AG10803 (cell line): Measurements from ENCODE around the gene BCDIN3D.

ENCODE experiments used
- DNase-seq: peaks from one replicate; pipeline ENCODE4 v3.0.0; 2010; ENCODE audit warnings: low read depth
- H3K4me3 ChIP-seq: 2 replicates; pipeline ENCODE4 v1.5.1; 2011; ENCODE audit warnings: mild to moderate bottlenecking, low read length, control low read depth
- TF ChIP-seq, protein P1 (sequence below): conservative IDR thresholded peaks from 2 replicates; pipeline ENCODE4 v1.5.1; 2011; ENCODE audit warnings: mild to moderate bottlenecking, low read length, control low read depth, inconsistent platforms

The BCDIN3D gene

DNA sequence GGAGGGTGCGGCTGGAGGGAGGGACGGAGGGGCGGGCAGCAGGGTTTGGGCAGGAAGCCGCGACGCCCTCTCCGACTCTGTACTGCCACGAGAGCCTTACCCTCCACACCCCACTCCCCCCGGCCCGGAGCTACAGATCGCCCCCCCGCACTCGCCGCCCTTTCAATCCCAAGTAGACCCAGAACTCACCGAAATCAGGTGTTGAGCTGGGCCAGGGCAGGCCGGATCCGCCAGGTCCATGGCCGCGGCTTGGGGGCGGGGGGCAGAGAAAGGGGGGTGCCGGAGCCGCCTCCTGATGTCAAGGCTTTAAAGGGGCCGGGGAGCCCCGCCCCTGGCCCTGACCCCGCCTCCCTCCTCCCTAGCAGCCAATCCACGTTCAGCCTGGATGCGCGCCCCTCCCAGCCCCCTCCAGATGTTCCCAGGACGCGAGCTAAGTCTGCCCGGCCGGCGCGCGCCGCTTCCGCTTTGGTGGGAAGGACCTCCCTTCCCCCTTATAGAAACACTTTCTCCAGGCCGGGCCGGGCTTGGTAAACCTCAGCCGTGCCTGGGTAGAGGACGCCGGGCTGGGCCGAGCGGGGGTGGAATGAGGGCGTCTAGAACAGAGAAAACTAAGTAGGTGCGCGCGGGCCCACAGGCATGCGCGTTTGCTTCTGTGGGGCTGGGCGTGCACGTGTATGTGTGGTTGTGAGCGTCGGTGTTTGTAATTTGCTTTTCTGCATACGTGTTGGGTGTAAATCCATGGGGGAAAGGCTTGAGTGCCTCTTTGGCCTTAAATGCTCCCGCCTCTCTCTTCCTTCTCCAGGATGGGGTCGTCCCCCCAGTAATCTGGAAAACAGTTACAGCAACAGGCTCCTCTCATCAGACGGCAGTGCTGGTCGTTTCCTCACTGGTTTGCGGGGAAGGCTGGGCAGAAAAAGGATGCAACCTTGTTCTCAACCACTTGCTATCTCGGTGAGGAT, 14.5 kb downstream of the BCDIN3D start, which contains the start of gene NCKAP5L:
NCKAP5L (minus strand) TSS at position 281 of the 959 bp plus-strand sequence. CDS start 24,369 bp downstream, outside the sequence.
- peak within 1 kb of the TSS; percentile 92 for H3K4me3 ChIP-seq
- TF ChIP-seq, protein P1, sequence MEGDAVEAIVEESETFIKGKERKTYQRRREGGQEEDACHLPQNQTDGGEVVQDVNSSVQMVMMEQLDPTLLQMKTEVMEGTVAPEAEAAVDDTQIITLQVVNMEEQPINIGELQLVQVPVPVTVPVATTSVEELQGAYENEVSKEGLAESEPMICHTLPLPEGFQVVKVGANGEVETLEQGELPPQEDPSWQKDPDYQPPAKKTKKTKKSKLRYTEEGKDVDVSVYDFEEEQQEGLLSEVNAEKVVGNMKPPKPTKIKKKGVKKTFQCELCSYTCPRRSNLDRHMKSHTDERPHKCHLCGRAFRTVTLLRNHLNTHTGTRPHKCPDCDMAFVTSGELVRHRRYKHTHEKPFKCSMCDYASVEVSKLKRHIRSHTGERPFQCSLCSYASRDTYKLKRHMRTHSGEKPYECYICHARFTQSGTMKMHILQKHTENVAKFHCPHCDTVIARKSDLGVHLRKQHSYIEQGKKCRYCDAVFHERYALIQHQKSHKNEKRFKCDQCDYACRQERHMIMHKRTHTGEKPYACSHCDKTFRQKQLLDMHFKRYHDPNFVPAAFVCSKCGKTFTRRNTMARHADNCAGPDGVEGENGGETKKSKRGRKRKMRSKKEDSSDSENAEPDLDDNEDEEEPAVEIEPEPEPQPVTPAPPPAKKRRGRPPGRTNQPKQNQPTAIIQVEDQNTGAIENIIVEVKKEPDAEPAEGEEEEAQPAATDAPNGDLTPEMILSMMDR, result no peak
- peak; percentile 97 for DNase-seq

DNA sequence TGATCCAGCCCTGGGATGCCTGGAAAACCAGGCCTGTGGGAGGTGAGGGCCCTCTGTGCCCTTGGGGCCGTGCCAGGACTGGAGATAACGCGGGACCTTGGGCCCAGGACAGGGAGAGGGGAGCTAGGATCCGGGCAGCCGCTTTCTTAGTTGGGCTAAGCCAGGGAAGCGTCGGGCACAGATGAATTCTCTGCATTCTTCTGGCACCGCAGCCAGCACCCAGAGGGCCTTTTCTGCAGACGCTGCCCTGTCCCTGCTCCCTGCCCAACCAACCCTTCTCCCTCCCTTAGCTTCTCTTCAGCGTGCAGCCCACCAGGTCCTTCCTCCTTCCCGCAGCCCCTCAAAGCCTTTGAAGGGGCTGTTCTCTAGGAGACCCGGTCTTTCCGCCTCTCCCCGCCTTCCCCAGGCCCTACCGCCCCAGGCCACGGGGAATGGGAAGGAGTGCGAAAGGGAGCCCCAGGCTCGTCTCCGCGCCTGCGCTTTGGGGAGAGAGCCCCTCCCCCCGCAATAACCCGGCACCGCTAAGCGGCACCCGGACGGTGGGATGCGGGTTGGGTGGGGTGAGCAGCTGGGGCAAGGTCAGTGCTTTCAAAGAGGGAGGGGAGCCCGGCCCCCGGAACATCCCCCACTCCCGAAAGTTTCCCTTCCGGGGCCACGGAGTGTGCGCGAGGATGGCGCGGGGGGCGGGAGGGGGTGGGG, 15.4 kb downstream of the BCDIN3D start:
- TF ChIP-seq, protein P1, result no peak
- H3K4me3 ChIP-seq, result peak overlapping the region; percentile 92
- DNase-seq, result peak; percentile 75

DNA sequence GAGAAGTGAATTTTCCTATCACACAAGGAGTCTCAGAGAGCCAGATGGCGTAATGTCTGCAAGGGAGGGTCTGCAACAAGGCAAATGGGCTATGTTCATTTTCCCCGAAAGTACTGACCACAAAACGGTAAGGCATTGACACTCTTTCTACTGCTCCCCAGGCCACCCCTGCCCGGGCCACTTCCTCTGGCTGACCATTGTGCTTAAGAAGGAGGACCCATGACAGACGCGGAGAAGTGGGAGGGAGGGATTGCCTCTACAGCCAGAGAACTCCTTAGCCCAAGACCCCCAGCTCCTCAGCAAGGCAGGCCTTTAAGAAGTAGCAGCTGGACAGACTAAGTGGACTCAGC, 15.9 kb downstream of the BCDIN3D start:
- no peak for DNase-seq
- TF ChIP-seq, protein P1, result no peak
- H3K4me3 ChIP-seq, result peak overlapping the region; percentile 92

DNA sequence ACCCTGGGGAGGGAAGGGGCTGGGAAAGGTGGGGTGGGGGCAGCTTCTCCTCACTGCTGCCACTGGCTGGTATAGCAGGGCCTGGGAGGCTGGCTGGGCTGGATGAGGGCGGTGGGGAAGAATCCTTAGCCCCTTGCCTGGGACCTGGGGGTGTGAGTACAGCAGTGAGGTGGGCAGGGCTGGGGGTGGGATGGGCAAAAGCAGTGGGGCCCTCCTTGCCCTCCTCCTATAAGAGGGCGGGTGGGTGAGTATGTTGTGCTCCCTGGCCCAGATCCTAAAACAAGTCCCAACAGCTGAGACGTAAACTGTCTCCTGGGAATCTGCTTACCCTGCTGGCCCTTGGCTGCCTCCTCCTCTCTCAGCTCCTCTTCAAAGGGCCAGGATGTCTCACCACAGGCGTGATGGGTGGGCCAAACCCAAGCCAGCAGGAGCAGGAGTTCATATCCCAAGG, 16.9 kb downstream of the BCDIN3D start:
- TF ChIP-seq, protein P1, result no peak
- peak overlapping the region; percentile 92 for H3K4me3 ChIP-seq
- DNase-seq, result peak; percentile 50

DNA sequence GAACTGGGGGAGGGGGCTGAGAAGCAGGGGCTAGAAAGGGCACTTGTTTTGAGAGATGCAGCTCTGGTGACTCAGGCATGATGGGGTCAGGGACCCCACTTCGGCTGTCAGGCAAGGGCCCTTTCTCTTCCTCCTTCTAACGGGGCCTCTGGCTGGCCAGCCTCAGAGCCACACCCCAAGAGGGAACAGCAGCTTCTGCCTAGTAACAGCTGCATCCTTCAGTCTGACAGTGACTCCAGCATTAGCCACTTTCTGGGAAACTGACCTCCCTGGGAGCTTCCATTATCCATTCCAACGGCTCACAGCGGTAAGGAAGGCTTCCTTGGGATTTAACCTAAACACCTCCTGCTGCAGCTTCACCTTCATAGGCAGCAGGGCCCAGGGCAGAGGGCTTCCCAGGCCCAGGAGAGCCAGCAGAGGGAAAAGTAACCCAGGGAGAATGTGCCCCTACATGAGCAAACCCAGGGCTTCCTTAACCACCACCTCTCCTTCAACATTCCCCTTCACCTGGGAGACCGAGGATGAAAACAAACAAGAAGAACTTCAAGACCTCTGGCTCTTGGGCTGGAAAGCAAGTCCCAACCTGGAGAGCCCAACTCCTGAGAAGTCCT, 17.4 kb downstream of the BCDIN3D start:
- DNase-seq, result peak; percentile 51
- TF ChIP-seq, protein P1, result no peak
- H3K4me3 ChIP-seq, result peak overlapping the region; percentile 20

DNA sequence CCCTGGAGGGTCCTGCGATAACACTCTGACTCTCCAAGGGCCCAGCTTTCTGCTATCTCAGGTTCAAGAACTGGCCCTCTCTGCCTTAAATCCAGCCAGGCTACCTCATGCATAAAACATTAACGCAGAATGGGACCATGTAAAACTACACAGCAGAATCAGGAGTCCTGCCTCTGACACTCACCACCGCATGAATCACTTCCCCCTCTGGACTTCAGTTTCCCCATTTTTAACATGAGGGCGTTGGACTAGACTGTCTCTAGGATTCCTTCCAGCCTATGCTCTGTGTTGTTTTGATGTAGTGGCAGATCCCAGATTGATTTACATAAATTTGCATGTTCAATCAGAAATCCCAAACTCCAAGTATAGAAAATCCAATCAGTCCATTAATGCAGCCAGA, 18.0 kb downstream of the BCDIN3D start:
- TF ChIP-seq, protein P1, result no peak
- H3K4me3 ChIP-seq, result peak overlapping the region; percentile 20
- peak; percentile 59 for DNase-seq
